Measurements from ENCODE around the gene HPCAL1.
A peak's percentile ranks its signal among the peaks of the same experiment; 100 is the strongest.

Gene HPCAL1

DNA sequence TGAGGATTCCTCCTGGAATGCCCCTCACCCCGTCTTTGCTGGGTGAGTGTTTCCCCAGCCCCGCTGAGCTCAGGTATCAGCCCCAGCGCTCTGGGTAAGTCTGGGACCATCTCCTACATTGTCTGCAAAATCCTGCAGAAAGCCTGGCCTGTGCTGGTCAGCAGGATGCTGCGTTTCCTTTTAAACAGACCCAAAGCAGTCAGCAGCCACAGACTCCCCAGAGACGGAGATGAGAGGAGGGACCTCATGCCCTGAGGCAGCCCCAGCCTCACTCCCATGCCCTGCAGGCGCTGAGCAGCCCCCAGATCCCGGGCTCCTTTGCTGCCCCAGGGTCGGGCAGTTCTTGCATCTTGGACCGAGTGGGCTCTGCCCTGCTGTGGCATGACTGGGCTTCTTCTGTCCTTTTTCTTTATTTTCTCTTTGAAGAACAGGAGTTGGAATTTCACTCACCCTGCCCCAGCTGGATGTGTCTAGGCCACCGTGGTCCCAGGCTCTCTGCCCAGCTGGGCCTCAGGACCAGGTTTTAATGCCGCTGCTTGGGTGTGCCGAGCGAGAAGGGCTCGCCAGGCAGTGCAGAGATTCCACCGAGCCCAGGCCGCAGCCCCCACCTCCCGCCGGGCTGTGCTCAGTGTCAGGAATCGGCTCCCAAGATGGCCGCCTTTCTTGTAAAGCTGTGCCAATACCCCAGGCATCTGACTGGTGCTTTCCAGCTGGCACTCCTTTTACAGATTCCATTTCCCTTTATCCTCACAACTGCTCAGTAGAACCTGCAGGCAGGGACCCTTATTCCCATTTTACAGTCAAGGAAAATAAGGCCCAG lies 101.8 kb downstream of the HPCAL1 start:
- DNase-seq (ENCODE audit: low read depth, low spot score) = no peak

DNA sequence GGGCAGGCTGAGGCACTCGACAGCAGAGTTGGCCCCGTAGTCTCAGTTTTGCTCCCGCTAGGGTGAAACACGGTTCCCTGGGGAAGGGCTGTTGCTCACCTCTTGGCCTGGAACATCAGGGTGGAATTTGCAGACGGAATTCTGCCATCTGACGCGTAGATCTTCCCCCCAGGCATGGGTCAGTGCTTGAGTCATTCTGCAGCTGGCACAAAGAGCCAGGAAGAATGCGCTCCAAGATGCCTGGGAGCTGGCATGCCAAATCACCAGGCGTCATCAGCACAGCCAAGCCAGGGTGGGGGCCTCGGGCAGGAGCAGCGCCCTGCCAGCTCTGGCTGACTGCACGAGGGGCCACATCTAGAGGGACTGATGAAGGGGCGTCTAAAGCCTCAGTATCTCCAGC lies 102.7 kb downstream of the HPCAL1 start:
- DNase-seq (ENCODE audit: low read depth, low spot score) = no peak

DNA sequence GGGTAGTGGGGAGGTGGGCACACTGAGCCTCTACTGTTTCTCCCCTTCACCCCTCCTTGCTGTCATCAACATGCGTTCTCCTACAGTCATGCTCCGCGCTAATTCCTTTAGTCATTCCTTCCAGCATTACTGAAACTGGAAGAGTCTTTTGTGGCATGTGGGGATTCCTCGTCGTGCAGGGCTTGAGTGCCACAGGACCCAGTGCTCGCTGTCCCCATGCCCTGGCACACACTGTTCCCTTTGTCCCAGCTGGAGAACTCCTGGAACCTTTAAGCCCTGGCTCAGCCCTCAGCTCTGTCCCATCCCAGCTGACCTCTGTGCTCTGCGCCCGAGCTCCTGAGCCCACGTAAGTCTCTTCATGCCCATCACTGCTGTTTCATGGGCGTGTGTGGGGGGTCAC lies 103.3 kb downstream of the HPCAL1 start:
- no peak for DNase-seq (ENCODE audit: low read depth, low spot score)

DNA sequence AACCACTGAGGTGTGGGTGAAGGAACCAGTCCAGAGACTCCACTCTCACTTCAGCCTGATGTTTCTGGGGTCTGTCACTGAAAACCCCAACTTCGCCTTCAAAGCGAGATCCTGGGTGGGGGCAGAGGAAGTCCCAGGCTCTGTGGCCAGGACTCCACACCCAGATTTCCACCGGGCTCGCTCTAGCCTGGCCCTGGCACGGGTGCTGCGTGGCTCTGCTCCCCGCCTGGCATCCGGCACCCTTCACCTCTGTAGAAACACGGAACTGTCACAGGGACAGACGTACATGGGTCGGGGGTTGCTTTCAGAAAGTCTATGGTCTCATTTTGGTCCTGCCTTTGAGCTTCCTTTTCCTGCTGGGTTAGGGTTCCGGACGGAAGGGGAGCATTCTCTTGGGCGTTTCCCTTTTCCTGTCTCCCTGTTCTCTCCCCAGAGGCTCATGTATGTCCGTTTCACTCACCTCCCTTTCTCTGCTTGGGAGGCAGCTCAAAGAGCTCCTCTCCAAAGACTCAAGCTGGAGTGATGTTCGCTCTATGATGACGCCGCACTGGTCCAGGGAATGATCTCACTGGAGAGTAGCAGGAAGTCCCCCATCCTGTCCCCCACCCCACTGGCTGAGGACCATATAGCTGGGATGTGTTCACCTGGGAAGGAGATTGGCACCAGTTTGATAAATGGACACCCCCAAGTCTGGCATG lies 103.9 kb downstream of the HPCAL1 start:
- no peak for DNase-seq (ENCODE audit: low read depth, low spot score)

DNA sequence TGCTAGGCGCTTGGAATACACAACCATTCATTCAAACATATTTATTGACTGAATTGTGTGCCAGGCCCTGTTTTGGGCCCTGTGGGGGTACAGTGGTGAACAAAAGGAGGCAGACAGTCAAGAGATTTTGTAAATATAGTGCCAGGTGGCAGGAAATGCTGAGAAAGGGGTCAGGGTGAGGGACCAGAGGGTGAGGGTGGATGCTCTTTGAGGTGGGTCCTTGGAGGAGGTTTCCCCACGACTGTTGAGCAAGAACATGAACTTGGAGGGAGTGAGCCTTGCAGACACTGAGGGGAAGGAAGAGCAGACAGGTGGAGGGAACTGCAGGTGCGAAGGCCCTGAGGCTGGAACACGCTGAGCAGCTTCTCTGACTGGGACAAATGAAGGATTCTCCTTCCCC lies 104.7 kb downstream of the HPCAL1 start:
- DNase-seq (ENCODE audit: low read depth, low spot score) = no peak

DNA sequence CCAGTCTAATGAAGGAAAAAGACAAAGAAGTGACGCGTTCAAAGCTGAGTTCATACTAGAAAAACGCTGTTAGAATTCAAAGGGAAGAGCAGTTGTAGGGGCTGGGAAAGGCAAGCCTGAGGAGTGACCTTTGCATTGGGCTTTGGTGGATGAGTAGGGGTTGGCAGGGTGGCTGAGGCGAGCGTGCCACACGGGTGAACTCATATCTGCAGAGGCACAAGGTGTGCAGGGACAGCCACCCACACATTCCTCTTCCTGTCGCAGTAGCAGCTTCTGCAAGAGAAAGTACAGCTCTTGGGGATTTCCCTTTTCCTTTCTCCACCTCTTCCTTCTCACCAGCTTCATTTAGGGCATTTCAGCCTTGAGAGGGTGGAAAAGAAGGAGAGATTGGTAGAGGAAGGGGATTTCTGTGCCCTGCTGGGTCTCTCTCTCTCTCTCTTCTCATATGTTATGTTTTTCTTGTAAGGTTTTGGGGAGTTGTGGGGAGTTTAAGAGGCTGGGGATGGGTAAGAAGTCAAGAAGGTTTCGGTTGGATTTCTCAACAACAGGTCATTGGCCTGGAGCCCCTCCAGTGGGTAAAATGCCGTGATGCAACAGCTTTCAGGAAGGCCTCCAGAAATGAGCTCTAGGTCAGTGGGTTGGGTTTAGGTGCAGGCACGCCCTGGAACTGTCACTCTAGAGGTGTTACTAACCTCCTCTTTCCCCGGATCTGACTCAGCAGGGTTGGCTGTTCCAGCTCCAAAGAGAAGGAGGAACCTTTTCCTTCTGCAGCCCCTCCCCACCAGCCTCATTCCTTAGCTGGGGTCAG lies 105.3 kb downstream of the HPCAL1 start:
- DNase-seq (ENCODE audit: low read depth, low spot score) = peak; percentile 13

DNA sequence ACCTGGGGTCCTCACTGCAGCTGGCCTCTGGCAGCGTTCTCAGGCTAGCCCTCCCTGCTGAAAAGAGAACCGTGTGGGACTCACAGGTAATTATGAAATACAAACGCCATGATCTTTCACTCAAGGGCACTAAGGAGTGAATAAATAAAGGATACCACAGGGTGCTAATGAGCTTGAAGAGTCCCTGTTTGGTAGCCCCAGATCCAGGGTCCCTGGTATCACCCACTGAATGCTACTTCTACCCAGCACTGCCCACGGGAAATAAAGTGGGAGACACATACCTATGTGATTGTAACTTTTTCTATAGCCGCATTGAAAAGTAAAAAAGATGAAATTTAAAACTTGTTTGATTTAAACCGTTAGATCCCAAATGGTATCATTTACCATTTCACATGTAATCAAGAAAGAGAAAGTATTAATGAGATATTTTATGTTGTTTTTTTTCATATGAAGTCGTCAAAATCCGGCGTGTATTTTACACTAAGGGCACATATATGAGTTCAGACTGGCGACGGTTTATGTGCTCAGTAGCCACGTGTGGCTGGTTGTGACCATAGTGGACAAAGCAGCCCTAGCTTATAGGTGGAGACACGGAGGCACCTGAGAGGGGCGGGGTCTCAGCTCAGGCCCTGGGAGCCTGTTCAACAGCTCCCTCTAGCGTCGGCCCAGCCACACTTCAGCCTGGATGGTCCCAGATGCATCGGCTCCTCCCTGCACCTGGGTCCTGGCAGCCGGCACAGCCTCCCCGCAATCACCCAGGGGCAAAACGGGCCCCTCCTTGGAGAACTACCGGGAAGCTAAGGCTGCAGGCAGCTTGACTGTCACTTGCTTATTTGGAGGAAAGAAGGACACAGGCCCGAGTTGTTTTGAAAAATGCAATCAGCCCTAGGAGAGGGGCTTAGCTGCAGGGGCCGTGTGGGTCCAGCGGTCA lies 106.2 kb downstream of the HPCAL1 start:
- peak; percentile 62 for DNase-seq (ENCODE audit: low read depth, low spot score)

DNA sequence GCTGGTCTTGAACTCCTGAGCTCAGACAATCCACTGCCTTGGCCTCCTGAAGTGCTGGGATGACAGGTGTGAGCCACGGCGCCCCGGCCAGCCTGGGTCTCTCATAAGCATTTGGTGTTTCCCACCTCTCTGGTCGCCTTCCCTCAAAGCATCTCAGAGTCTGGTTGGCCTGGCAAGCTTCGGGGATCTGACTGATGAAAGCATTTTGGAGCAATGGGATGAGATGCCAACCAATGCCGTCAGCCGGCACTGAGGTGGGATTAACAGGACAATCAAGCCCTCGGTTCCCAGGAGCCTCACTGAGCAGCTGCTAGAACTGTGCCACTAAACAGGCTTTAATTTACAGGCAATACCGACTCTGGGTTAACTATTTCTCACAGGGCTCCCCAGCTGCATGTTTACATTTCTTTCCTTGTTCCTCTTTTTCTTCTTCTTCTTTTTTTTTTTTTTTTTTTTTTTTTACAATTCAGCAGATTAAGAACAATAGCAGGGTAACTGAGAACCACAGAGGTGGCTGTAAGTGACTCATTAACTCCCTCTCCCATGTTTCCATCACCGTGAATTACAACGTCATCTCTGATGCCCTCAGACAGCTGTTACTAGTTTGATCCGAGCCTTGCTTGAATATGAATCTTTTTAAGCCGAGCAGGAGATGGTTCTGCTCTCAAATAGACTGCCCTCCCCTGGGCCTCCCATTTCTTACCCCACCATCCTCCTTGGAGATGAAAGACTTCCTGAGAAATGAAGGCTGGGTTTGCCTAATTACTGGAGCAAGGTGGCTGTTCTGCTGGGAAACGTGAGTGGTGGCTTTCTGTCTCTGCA lies 107.5 kb downstream of the HPCAL1 start:
- no peak for DNase-seq (ENCODE audit: low read depth, low spot score)

DNA sequence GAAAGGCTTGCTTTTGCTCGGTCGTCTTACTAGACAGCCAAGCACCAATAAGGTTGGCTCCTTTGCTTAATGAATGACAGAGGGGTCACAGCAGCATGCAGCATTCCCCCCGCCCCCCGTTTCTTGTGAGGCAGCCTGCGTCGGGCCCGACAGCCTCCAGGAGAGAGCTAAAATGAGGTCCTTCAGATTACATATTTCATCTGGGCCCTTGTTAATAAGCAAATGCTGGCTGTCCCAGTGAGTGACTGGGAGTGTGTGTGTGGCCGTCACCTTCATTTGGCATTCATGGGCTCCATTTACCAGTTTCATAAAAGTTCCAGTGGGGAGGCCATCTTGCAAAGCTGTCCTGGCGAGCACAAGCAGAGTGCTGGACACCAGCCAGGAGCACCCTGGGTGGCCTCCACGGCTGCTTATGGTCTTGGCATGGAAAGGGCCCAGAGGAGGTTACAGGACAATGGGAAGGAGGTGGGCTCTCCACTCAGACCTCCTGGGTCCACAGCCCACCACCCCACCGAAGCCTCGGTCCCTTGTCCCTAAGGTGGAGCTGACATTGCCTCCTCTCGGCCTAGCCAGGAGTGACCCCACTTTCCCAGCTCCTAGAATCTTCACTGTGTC lies 108.2 kb downstream of the HPCAL1 start:
- no peak for DNase-seq (ENCODE audit: low read depth, low spot score)

DNA sequence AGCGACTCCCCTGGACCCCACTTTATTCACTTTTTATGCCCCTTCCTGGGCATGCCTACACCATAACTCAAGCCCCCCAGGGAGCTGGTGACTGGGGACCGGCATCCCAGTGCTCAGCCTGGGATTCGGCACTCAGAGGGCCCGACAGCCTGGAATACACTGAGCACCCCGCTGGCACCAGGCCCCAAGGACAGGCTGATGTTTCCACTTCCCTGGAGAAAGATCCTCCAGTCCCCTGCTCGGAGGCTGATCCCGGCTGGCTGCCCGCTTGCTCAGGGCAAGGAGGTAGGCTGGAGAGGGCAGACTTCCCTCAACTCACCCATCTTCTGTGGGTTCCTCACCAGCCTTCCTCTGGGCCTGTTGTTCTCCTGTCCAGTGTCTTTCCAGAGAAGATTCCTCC lies 108.9 kb downstream of the HPCAL1 start:
- DNase-seq (ENCODE audit: low read depth, low spot score) = no peak

DNA sequence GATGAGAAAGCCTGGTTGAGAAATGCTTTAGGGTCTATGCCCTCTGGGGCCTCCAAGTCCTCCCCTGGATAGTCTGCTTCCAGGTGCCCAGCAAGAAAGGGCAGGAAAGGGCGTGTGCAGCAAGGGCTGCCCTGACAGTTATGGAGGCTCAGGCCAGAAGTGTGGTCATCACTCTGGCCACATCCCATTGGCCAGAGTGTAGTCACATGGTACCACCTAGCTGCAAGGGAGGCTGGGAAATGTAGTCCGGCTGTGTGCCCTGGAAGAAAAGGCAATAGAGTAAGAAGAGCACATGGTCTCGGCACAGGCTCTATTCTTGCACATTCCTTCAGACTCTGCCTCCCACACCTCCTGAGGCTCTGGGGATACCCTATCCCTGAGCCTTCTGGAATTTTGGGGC lies 109.7 kb downstream of the HPCAL1 start:
- DNase-seq (ENCODE audit: low read depth, low spot score) = no peak

DNA sequence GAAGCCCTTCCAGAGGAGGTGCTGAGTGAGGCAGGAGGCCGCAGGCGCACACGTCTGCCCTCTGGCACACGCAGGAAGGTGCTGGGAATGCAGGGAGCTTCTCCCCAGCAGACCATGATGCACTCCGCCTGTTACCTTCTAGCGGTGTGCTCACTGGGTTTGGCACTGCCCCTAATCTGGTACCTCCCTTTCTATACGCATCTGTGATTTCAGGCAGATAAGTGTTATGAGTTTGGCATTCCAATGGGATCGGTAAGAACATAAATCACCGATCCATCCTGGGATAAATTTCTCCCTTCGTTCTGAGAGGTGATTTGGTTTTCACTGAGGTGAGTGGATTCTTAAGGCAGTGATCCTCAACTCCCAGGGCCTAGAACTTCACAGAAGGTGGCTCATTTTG lies 110.8 kb downstream of the HPCAL1 start:
- DNase-seq (ENCODE audit: low read depth, low spot score) = no peak

DNA sequence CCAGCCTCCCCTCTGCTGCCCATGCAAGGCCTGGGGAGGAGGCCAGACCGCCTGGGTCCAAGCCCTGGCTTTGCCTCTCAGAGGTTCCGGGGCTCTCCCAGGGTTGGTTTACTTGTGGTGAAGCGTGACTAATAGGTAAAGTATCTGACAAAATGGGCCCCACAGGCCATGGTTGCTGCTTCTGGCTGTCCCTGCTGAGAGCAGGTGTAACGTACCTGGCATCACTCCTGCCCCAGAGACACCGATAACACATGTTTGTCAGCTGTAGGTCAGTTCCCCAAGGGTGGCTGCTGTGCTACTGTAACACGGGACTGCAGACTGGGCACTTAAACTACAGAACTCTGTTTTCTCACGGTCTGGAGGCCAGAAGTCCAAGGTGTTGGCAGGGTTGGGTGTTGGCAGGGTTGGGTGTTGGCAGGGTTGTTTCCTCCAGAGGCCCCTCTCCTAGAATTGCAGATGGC lies 111.3 kb downstream of the HPCAL1 start:
- no peak for DNase-seq (ENCODE audit: low read depth, low spot score)

DNA sequence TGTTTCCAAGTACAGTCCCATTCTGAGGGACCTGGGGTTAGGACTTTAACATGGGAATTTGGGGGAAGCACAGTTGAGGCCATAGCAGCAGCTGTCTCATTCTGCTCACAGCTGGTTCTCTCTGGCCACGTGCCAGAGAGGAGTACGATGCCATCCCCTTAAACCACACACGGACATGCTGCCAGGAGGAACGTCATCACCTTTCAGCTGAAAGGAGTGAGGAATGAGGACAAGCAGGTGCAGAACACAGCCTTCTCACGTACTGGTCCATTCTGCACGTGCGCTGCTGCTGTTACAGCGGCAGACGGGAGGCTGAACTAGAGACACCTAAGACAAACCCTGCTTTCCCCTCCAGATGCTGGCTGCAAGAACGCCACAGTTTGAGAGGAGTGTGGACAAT lies 111.9 kb downstream of the HPCAL1 start:
- DNase-seq (ENCODE audit: low read depth, low spot score) = no peak

DNA sequence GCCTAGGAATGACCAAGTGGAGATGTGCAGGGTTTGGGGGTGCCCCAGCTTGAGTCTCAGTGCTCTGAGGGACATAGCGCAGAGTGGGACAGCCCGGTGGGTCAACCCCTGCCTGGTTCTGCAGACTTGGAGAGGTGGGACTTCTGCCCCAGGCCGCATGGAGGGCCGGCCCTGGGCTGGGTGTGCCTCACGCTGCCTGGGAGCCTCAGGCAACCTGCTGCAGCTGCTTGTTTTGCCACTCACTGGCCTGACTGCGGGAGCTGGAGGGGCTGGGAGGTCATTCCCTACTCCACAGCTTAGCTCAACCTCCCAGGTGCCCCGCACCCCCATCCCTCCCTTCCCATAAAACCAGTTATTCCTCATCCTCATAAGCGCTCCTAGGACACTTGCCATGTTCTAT lies 112.3 kb downstream of the HPCAL1 start:
- DNase-seq (ENCODE audit: low read depth, low spot score) = no peak

DNA sequence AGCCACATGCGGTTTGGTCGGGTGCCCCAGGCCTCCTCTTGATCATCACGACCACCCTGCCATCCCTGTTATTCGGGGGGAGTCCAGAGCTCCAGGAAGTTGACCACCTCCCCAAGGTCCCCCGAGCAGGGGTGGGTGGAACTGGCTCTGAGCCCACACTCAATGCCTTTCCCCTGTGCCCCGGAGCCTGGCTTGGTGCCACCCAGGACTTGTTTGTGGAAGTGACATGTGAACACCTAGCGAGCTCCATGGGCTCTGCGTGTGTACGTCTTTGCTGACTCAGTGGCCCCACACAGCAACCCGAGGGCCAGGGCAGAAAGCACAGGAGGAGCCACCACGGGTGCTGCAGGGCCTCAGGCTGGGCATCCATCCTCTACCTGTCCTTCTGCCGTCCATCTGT lies 112.9 kb downstream of the HPCAL1 start:
- DNase-seq (ENCODE audit: low read depth, low spot score) = no peak

DNA sequence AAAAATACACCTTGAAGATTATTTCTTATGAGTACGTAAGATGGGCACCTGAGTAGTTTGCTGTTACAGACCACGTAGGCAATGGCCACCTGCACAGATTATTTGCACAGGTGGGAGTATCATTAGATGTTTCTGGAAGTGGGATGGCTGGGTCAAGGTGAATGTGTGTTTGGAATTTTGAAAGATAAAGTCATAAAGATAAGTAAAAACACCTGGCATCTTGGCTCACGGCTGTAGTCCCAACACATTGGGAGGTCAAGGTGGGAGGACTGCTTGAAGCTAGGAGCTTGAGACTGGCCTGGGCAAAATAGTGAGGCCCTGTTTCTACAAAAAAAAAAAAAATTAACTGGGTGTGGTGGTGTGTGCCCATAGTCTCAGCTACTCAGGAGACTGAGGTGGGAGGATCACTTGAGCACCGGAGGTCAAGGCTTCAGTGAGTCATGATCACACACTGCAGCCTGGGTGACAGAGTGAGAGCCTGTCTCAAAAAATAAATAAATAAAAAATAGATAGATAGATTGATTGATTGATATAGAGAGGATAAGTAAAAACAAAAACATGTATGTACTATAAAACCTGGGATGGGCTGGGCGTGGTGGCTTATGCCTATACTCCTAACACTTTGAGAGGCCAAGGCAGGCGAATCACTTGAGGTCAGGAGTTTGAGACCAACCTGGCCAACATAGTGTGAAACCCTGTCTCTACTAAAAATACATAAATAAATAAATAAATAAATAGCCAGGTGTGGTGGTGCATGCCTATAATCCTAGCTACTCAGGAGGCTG lies 115.0 kb downstream of the HPCAL1 start:
- DNase-seq (ENCODE audit: low read depth, low spot score) = no peak

DNA sequence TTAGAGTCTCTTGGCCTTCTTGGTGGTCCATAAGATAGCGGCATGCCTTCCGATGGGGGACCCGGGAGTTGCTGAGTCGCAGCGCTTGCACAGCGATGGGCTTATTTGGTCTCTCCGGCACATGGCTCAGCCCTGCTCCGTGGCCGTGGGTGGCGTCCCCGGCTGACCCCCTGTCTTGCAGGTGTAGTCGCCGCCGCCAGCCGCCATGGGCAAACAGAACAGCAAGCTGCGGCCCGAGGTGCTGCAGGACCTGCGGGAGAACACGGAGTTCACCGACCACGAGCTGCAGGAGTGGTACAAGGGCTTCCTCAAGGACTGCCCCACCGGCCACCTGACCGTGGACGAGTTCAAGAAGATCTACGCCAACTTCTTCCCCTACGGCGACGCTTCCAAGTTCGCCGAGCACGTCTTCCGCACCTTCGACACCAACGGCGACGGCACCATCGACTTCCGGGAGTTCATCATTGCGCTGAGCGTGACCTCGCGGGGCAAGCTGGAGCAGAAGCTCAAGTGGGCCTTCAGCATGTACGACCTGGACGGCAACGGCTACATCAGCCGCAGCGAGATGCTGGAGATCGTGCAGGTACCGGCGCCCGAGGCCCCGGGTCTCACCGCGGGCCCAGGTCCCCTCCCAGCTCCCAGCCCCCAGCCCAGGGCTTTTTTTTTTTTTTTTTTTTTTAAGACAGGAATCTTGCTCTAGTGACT lies 117.0 kb downstream of the HPCAL1 start:
- DNase-seq (ENCODE audit: low read depth, low spot score) = no peak

DNA sequence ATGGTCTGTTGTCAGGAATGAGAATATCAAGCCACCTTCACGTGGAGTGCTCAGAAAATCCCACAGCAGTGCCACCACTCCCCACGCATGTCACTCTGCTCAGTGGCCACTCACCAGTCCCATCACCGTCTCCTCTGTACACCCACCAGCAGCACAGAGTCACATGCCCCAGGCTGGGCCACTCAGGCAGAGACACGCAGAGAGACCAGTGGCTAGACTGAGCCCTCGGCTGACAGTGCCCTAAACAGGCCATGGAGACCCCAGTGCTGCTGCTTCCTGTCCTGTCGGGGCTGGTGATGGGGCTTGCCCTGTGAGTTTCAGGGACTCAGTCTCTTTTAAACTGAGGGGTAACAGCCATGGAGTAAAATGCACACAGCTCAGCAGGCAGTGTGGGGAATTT lies 119.5 kb downstream of the HPCAL1 start:
- no peak for DNase-seq (ENCODE audit: low read depth, low spot score)
